Activated T-helper 2 cell treated with anti-CD3 and anti-CD28 coated beads, Interferon-gamma antibody, Interleukin-2, Interleukin-4, amounts not matched to agents 10 μg/mL and 5 μg/mL and 100 μg/mL, durations not matched to agents 14 hours and 24 hours and 36 hours (primary cell): ENCODE data around the gene ANKRD18A. TPM values are rescaled to one million over a fixed set of nuclear protein-coding genes. Genes with fewer than 3 reads are reported as not detected.

Experiments
- DNase-seq: peaks from one replicate; pipeline ENCODE4 v3.0.0; 2021; ENCODE audit warnings: low spot score
- H3K27ac Mint-ChIP-seq: one replicate; pipeline ENCODE4 v1.8.0; 2021; ENCODE audit warnings: mixed read lengths
- H3K27me3 Mint-ChIP-seq: one replicate; pipeline ENCODE4 v1.8.0; 2021; ENCODE audit warnings: low read depth, mixed read lengths
- H3K36me3 Mint-ChIP-seq: one replicate; pipeline ENCODE4 v1.8.0; 2021; ENCODE audit warnings: low read depth, mixed read lengths
- H3K4me1 Mint-ChIP-seq: one replicate; pipeline ENCODE4 v1.8.0; 2021; ENCODE audit warnings: low read depth, mixed read lengths
- H3K4me3 Mint-ChIP-seq: one replicate; pipeline ENCODE4 v1.8.0; 2021; ENCODE audit warnings: low read depth, mild to moderate bottlenecking, moderate library complexity, mixed read lengths
- H3K9me3 Mint-ChIP-seq: one replicate; pipeline ENCODE4 v1.8.0; 2021; ENCODE audit warnings: mixed read lengths
- intact Hi-C: fragments of 100-400 bp; cut with micrococcal nuclease; formaldehyde crosslinking; loops from one replicate; pipeline ENCODE4 v1.15.1; 2023
- total RNA-seq: library from RNA; stranded (reverse); gene quantifications from 2 replicates; pipeline ENCODE4 v1.2.3, GENCODE V29; 2022

Gene ANKRD18A
- total RNA-seq, 1 donor from 2014 or later = 3.9 TPM

- Mint-ChIP-seq H3K4me3 (no peak overlapping the region), H3K9me3 (no peaks in the 10 kb centered on the region), H3K27ac (no peak overlapping the region), H3K4me1 (no peaks in the 10 kb centered on the region), H3K36me3 (no peaks in the 10 kb centered on the region), H3K27me3 (peaks cover 7% of the 10 kb centered on the region)
- DNase-seq = no peak
- intact Hi-C loops = no loop called here
Measured at GRCh38 chr9:38642951-38643814, 22.8 kb upstream of the ANKRD18A start.

DNA sequence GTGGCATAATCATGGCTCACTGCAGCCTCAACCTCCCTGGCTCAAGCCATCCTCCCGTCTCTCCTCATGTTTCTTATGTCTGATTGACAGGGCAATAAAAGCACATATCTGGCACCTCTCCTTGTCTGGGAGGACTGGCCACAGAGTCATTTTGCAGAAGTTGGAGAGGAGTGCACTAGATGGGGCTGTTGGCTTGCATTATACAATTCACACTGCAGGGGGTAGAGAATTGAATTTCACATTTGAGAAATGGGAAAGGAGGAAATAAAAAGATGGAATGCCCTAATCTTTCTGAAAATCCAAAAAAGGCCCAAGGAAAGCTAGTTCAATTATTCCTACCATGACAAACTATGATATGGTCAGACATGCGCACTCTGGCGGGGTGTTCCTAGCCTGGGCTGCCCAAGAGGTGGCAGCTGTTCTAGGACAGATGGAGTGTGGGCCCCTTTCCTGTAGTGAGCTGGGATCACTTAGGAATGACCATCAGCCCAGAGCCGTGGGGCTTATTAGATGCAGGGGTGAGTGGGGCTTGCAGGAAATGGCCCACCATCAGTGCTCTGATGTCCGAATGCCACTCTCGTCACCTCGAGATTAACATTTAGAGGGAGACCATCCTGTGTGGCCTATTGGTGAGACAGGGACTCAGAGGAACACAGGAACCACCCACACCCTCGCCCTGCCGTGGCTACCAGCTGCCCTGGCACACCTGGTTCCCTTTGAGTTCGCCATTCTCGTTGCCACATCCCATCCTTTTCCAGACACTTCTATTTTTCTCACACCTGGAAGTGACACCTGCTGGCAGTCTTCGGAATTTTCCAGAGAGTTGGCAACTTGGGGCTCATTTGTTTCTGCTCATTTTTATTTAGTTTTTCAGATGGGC lies 21.8 kb upstream of the ANKRD18A start:
- no peaks in the 10 kb centered on the region for H3K4me1 Mint-ChIP-seq
- no peaks in the 10 kb centered on the region for H3K36me3 Mint-ChIP-seq
- no peak overlapping the region for H3K27ac Mint-ChIP-seq
- H3K27me3 Mint-ChIP-seq = peaks cover 4% of the 10 kb centered on the region
- H3K4me3 Mint-ChIP-seq = no peak overlapping the region
- intact Hi-C loops = no loop called here
- H3K9me3 Mint-ChIP-seq = no peaks in the 10 kb centered on the region
- DNase-seq = no peak

DNA sequence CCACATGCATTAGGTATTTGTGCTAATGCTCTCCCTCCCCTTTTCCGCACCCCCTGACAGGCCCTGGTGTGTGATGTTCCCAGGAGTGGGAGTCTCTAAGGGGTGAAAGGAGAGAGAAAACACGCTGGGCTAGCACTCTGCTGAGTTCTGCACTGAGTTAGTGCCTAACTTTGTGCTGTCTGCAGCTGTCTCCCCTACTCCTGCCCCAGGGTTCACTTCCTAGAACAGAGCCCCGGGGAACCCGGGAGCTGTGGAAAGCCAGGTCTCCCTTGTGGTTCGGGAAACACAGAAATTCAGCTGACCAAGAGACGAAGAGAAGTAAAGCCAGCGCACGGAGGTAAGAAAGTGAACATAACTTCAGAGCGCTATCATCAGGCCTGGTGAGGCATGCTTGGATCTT lies 20.7 kb upstream of the ANKRD18A start:
- Mint-ChIP-seq H3K27me3 (peaks cover 6% of the 10 kb centered on the region), H3K4me1 (no peaks in the 10 kb centered on the region), H3K27ac (no peak overlapping the region), H3K9me3 (no peaks in the 10 kb centered on the region), H3K4me3 (no peak overlapping the region), H3K36me3 (no peaks in the 10 kb centered on the region)
- intact Hi-C loops = no loop called here
- no peak for DNase-seq

DNA sequence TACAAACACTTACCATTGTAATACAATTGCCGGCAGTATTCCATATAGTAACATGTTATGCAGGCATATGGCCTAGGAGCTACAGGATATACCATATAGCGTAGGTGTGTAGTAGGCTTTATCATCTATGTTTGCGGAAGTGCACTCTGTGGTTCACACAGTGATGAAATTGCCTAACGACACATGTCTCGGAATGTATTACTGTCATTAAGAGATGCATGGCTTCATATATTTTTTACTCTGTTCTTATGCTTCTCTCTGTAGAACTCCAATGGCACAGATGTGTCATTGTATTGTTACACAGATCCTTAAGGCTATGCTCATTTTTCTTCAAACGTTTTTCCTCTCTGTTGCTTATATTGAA lies 19.2 kb upstream of the ANKRD18A start:
- no peak overlapping the region for H3K27ac Mint-ChIP-seq
- H3K4me1 Mint-ChIP-seq = no peaks in the 10 kb centered on the region
- no peak overlapping the region for H3K4me3 Mint-ChIP-seq
- no peak for DNase-seq
- H3K27me3 Mint-ChIP-seq = peaks cover 10% of the 10 kb centered on the region
- H3K9me3 Mint-ChIP-seq = no peaks in the 10 kb centered on the region
- intact Hi-C loops = no loop called here
- no peaks in the 10 kb centered on the region for H3K36me3 Mint-ChIP-seq

DNA sequence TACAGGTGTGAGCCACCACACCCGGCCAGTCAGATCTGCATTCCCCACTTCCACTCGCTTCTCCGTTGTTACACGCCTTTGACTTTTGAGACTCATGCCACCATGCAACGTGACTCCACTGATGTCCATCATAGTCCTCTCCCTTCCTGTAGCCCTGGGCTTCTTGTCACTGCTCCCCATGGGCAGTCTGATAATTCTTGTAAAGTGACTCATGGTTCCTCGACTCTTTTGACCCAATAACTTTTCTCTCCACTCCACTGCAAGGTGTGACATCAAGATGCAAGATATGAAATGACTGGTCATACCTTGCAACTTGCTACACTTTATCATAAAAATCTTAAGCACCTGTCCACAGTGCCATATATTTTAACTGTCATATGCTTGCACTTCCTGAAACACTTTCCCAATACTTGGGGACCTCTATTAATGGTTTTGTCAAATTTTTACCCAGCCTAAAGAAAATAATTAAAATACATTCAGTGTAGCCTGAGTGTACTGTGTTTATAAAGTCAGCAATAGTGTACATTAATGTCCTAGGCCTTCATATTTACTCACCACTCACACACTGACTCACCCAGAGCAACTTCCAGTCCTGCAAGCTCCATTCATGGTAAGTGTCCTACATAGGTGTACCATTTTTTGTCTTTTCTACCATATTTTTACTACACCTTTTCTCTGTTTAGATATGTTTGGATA lies 18.6 kb upstream of the ANKRD18A start:
- no peaks in the 10 kb centered on the region for H3K9me3 Mint-ChIP-seq
- no peaks in the 10 kb centered on the region for H3K4me1 Mint-ChIP-seq
- intact Hi-C loops = no loop called here
- H3K36me3 Mint-ChIP-seq = no peaks in the 10 kb centered on the region
- H3K27me3 Mint-ChIP-seq = peaks cover 10% of the 10 kb centered on the region
- H3K4me3 Mint-ChIP-seq = no peak overlapping the region
- H3K27ac Mint-ChIP-seq = no peak overlapping the region
- DNase-seq = no peak

- H3K4me3 Mint-ChIP-seq = no peak overlapping the region
- peaks cover 13% of the 10 kb centered on the region for H3K27me3 Mint-ChIP-seq
- DNase-seq = no peak
- no peaks in the 10 kb centered on the region for H3K36me3 Mint-ChIP-seq
- H3K9me3 Mint-ChIP-seq = no peaks in the 10 kb centered on the region
- intact Hi-C loops = no loop called here
- H3K4me1 Mint-ChIP-seq = no peaks in the 10 kb centered on the region
- no peak overlapping the region for H3K27ac Mint-ChIP-seq
Measured at GRCh38 chr9:38634315-38634714, 13.9 kb upstream of the ANKRD18A start.

DNA sequence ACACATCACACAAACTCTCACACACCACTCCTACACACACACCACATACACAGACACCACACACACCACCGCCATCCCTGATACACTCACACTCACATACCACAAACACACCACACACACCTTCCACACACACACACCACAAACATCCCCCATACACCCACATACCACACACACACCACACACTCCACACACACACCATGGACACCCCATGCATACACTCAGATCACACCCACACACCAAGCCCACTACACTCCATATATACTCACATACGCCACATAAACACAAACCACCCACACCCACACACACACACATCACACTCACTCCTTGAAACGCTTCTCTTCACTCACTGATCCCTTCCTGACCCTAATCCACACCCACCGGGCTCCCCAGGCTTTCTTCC lies 9.1 kb upstream of the ANKRD18A start:
- H3K27me3 Mint-ChIP-seq = peaks cover 13% of the 10 kb centered on the region
- H3K4me3 Mint-ChIP-seq = no peak overlapping the region
- peaks cover 4% of the 10 kb centered on the region for H3K9me3 Mint-ChIP-seq
- H3K27ac Mint-ChIP-seq = no peak overlapping the region
- no peaks in the 10 kb centered on the region for H3K36me3 Mint-ChIP-seq
- intact Hi-C loops = no loop called here
- H3K4me1 Mint-ChIP-seq = no peaks in the 10 kb centered on the region
- no peak for DNase-seq

DNA sequence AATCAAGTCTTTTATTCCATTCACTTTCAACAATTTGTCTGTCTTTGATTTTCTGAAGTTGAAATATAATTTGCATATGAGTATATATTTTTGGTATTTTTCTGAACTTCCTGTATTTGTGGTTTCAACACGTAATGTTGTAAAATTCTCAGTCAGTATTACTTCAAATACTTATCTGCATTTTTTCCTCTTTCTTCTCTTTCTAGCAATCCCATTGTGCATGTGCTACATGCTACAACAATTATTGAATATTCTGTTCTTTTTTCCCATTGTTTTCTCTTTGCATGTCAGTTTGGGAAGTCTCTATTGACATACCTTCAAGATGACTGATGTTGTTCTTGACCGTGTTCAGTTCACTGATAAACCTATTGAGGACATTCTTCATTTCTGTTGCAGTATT lies 5.6 kb upstream of the ANKRD18A start:
- Mint-ChIP-seq H3K4me1 (peaks cover 9% of the 10 kb centered on the region), H3K9me3 (peaks cover 7% of the 10 kb centered on the region), H3K27ac (no peak overlapping the region), H3K36me3 (no peaks in the 10 kb centered on the region), H3K27me3 (peaks cover 31% of the 10 kb centered on the region), H3K4me3 (no peak overlapping the region)
- intact Hi-C loops = no loop called here
- no peak for DNase-seq

DNA sequence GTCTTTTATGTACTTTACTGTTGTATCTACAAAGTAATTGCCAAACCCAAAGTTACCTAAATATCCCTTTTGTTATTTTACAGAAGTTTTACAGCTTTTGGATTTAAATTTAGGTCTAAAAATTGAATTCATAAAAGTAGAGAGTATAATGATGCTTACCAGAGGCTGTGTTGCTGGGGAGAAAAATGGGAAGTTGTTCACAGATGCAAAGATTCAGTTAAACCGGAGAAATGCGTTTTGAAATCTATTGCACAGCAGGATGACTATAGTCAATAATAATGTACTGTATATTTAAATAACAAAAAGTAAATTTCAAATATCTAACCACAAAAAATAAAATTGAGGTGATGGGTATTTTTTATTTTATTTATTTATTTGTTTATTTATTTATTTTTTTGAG lies 2.6 kb upstream of the ANKRD18A start:
- peaks cover 11% of the 10 kb centered on the region for H3K4me1 Mint-ChIP-seq
- DNase-seq = no peak
- no peaks in the 10 kb centered on the region for H3K36me3 Mint-ChIP-seq
- H3K9me3 Mint-ChIP-seq = peaks cover 7% of the 10 kb centered on the region
- H3K4me3 Mint-ChIP-seq = peak overlapping the region; percentile 54
- intact Hi-C loops = no loop called here
- no peak overlapping the region for H3K27ac Mint-ChIP-seq
- H3K27me3 Mint-ChIP-seq = peaks cover 45% of the 10 kb centered on the region

DNA sequence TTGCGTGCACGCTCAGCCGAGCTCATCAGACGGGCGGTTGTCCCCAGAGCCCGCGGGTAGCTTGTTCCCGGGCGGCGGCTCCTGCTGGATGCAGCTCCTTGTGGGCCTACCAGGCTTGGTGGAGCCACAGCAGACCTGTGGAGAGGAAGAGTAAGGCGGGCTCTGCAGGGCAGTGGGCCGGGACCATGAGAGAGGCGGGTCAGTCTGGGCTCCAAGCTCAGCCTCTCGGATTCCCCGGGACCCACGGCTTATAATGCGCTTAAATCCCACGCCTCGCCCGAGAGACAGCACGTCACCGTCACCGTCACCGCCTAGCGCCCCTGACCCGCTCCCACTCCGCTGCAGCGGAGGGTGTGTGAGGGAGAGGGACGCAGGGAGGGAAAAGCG lies 1.9 kb upstream of the ANKRD18A start:
- H3K4me3 Mint-ChIP-seq = peak overlapping the region; percentile 54
- H3K9me3 Mint-ChIP-seq = peaks cover 7% of the 10 kb centered on the region
- intact Hi-C loops = no loop called here
- peaks cover 49% of the 10 kb centered on the region for H3K27me3 Mint-ChIP-seq
- DNase-seq = no peak
- no peaks in the 10 kb centered on the region for H3K36me3 Mint-ChIP-seq
- peaks cover 11% of the 10 kb centered on the region for H3K4me1 Mint-ChIP-seq
- no peak overlapping the region for H3K27ac Mint-ChIP-seq

- H3K27ac Mint-ChIP-seq = no peak overlapping the region
- peaks cover 50% of the 10 kb centered on the region for H3K27me3 Mint-ChIP-seq
- H3K9me3 Mint-ChIP-seq = peaks cover 7% of the 10 kb centered on the region
- peak; percentile 14 for DNase-seq
- peak overlapping the region; percentile 51 for H3K4me3 Mint-ChIP-seq
- H3K36me3 Mint-ChIP-seq = no peaks in the 10 kb centered on the region
- H3K4me1 Mint-ChIP-seq = peaks cover 11% of the 10 kb centered on the region
- intact Hi-C loops = no loop called here
Measured at GRCh38 chr9:38621434-38622287, 1.3 kb upstream of the ANKRD18A start.
